ENCODE results near the gene ASB15. TPM values are rescaled to one million over a fixed set of nuclear protein-coding genes. Genes with fewer than 3 reads are reported as not detected.

Gene ASB15
- total RNA-seq (2012; rRNA removed) (not detected in 2 replicates), polyA plus RNA-seq (2012; rRNA removed) (not detected in 2 replicates), Bru-seq, nascent RNA (percentile 3 among the genes with signal in this experiment), BruChase-seq, experiment 1, labeled RNA remaining after a 6-hour chase (percentile 5 among the genes with signal in this experiment), BruChase-seq, experiment 2, labeled RNA remaining after a 2-hour chase (not detected)
- not detected in 2 replicates for polyA plus RNA-seq (2012; cell fraction: cytosol; rRNA removed)
- not detected in 2 replicates for polyA plus RNA-seq (2012; cell fraction: nucleus; rRNA removed; ENCODE audit: low replicate concordance)
- long read RNA-seq, result 0 reads

- Histone ChIP-seq H2AK9ac (replicated peaks; ENCODE audit: low read depth, low read length, poor library complexity) (no peak within 1 kb of the TSS), H4K8ac (ENCODE audit: low read depth in 2 of 2, low read length in 2 of 2) (no peak within 1 kb of the TSS), H3K18ac (ENCODE audit: low read depth, low read length) (no peak within 1 kb of the TSS), H3K4me1 (ENCODE audit: control insufficient read depth, insufficient read depth, low read length) (peaks cover 1% of the 10 kb centered on the region; the same call in 1 of the 2 replicates), H4K5ac (ENCODE audit: low read depth, low read length) (no peak within 1 kb of the TSS), H3K27me3 (ENCODE audit: control insufficient read depth, insufficient read depth, low read length) (no peaks in the 10 kb centered on the region; the same call in 1 of the 2 replicates), H2BK5ac (ENCODE audit: low read depth, low read length, poor library complexity, severe bottlenecking) (no peak within 1 kb of the TSS), H3K9me1 (ENCODE audit: insufficient read depth, low read length) (no peaks in the 10 kb centered on the region), H3K79me1 (ENCODE audit: low read depth in 1 of 2, low read length in 2 of 2) (no peaks in the 10 kb centered on the region), H2BK20ac (ENCODE audit: low read depth, low read length) (no peak within 1 kb of the TSS), H3K4ac (ENCODE audit: low read depth, low read length) (no peak within 1 kb of the TSS), H2AK5ac (ENCODE audit: low read depth, low read length) (no peak within 1 kb of the TSS), H3K4me3 (ENCODE audit: insufficient read depth, low read depth, low read length) (no peak within 1 kb of the TSS), H2BK15ac (ENCODE audit: low read depth, low read length) (no peak within 1 kb of the TSS), H3K4me2 (ENCODE audit: low read depth, low read length) (no peak within 1 kb of the TSS), H3K9me3 (ENCODE audit: control insufficient read depth, insufficient read depth, low read length) (no peaks in the 10 kb centered on the region), H3K23ac (ENCODE audit: low read depth, low read length) (no peak within 1 kb of the TSS), H3K9ac (ENCODE audit: low read depth, low read length) (no peak within 1 kb of the TSS), H3K56ac (ENCODE audit: extremely low read depth, insufficient read depth, low read length) (no peak within 1 kb of the TSS), H3K14ac (replicated peaks; ENCODE audit: low read depth, low read length) (no peak within 1 kb of the TSS), H3K36me3 (ENCODE audit: control insufficient read depth, insufficient read depth, low read length) (no peaks in the 10 kb centered on the region), H4K20me1 (ENCODE audit: insufficient read depth, low read length) (no peaks in the 10 kb centered on the region), H4K91ac (ENCODE audit: insufficient read depth, low read depth, low read length) (no peak within 1 kb of the TSS), H2BK120ac (ENCODE audit: low read depth, low read length) (no peak within 1 kb of the TSS), H3K27ac (ENCODE audit: insufficient read depth, low read length) (no peak within 1 kb of the TSS), H2AFZ (replicated peaks; ENCODE audit: low read length, poor library complexity) (no peak within 1 kb of the TSS)
- TF ChIP-seq MAZ (IDR thresholded peaks at IDR 0.05; ENCODE audit: borderline replicate concordance, low read depth, low read length) (no peak), CHD1 (IDR thresholded peaks at IDR 0.05; ENCODE audit: low read depth, low read length) (no peak), ELK1 (IDR thresholded peaks at IDR 0.05; ENCODE audit: borderline replicate concordance, low read depth, low read length) (no peak), CTCF (conservative IDR thresholded peaks at IDR 0.05; ENCODE audit: low read depth, low read length) (no peak), MXI1 (IDR thresholded peaks at IDR 0.05; ENCODE audit: borderline replicate concordance, low read depth, low read length) (no peak), RAD21 (IDR thresholded peaks at IDR 0.05; ENCODE audit: low read length) (no peak), CEBPB (IDR thresholded peaks at IDR 0.05; ENCODE audit: low read depth, low read length) (no peak), MAFK (IDR thresholded peaks at IDR 0.05; ENCODE audit: low read depth, low read length) (no peak), RFX5 (IDR thresholded peaks at IDR 0.05; ENCODE audit: low read depth, low read length) (no peak), USF2 (IDR thresholded peaks at IDR 0.05; ENCODE audit: low read depth, low read length) (no peak), RCOR1 (IDR thresholded peaks at IDR 0.05; ENCODE audit: insufficient replicate concordance, low read length) (no peak), BHLHE40 (IDR thresholded peaks at IDR 0.05; ENCODE audit: low read depth, low read length) (no peak), POLR2A (IDR thresholded peaks at IDR 0.05; ENCODE audit: low read depth, low read length) (no peak), NFE2L2 (IDR thresholded peaks at IDR 0.05; ENCODE audit: low read depth, low read length) (no peak), SMC3 (IDR thresholded peaks at IDR 0.05; ENCODE audit: low read depth, low read length) (no peak), FOS (IDR thresholded peaks at IDR 0.05; ENCODE audit: low read depth, low read length) (no peak)
- POLR2A ChIA-PET (ENCODE audit: unreplicated experiment), result no interaction called here
- whole genome bisulfite sequencing, 2 experiments (ENCODE audit: extremely low coverage in 2 of 2, insufficient read length in 1 of 2), result no CpG with 5 or more reads among the region's 4 CpGs
- BruUV-seq (replicated peaks), result no TSS peak
- CTCF ChIA-PET, result no interaction called here
- ATAC-seq (ENCODE audit: low read depth) (no peak), DNase-seq (no peak)
- intact Hi-C loops (cut with micrococcal nuclease), result no loop called here
- dilution Hi-C loops (cut with HindIII; ENCODE audit: low sequenced_read_pairs, unreplicated experiment), result no loop called here
- in situ Hi-C loops (cut with MboI; ENCODE audit: low sequenced_read_pairs), result no loop called here
Observed at GRCh38 chr7:123601530-123601929, at the start of gene ASB15. Gene ASB15 (plus strand): TSS chr7:123601821. CDS start chr7:123614503, 12,682 bp downstream.

All from IMR-90 (cell line).